H1 (cell line): ENCODE data around the gene ALPL. TPM values are rescaled to one million over a fixed set of nuclear protein-coding genes. Genes with fewer than 3 reads are reported as not detected.

Experiments used
- CHD2 ChIP-seq: IDR thresholded peaks from 2 replicates; pipeline ENCODE4 v1.6.1; 2012; ENCODE audit warnings: low read length, improper control_type of control experiment
- CHD7 ChIP-seq: fragments of 300-600 bp; sonication (generic); IDR thresholded peaks from 2 replicates; pipeline ENCODE4 v1.7.1; 2012; ENCODE audit warnings: low read length, moderate library complexity, mild to moderate bottlenecking, inconsistent platforms; ENCODE audit not compliant: insufficient replicate concordance
- E2F6 ChIP-seq: IDR thresholded peaks from 2 replicates; pipeline ENCODE4 v1.6.1; 2012; ENCODE audit warnings: inconsistent platforms
- EP300 ChIP-seq, 2 experiments: IDR thresholded peaks; 1 replicate in 1 of 2; 2 replicates in 1 of 2; pipeline ENCODE4 v1.6.1; 2011 to 2012; ENCODE audit warnings: low read depth in 2 of 2, low read length in 2 of 2, mild to moderate bottlenecking in 2 of 2, borderline replicate concordance in 1 of 2, inconsistent platforms in 1 of 2, moderate library complexity in 1 of 2
- KDM5A ChIP-seq: fragments of 200-600 bp; IDR thresholded peaks from 2 replicates; pipeline ENCODE4 v1.7.1; 2012; ENCODE audit warnings: mild to moderate bottlenecking, low read length, inconsistent platforms, mixed read lengths
- SP4 ChIP-seq: IDR thresholded peaks from 2 replicates; pipeline ENCODE4 v1.6.1; 2012; ENCODE audit warnings: low read length, inconsistent platforms
- ZNF274 ChIP-seq: IDR thresholded peaks from 2 replicates; pipeline ENCODE4 v1.7.0; 2012; ENCODE audit warnings: low read length, borderline replicate concordance; ENCODE audit errors: extremely low read depth
- polyA plus RNA-seq, 7 experiments: library from polyadenylated mRNA; depleted of rRNA in 3 of 7; stranded (reverse) in 5 of 7; unstranded in 2 of 7; fragments of >200 nt in 5 of 7; fragments of 200-250 nt in 2 of 7; gene quantifications; 1 replicate in 5 of 7; 2 replicates in 1 of 7; 4 replicates in 1 of 7; pipeline versions ENCODE4 v1.2.1 to v1.2.3, GENCODE V29; 2011 to 2013; ENCODE audit warnings: missing spikeins in 2 of 7, mixed read lengths in 2 of 7
- total RNA-seq: library from RNA; stranded (reverse); fragmentation: NEBNext Ultra II Directional; extraction: Animal tissue kit (Norgen Biotek cat#: 25700); gene quantifications from 2 replicates; pipeline ENCODE4 v1.2.1, GENCODE V29; 2021

ALPL gene
- total and polyA plus RNA-seq, 2 of the 8 experiments (the other 6 are each of a cell fraction or from before 2014, with no cell fraction given) = 175 to 362 TPM

- TF ChIP-seq SP4 (no peak), KDM5A (no peak), CHD7 (no peak), ZNF274 (no peak), CHD2 (no peak), EP300 (IDR thresholded peaks at IDR 0.05; ENCODE audit: borderline replicate concordance in 1 of 2, low read depth in 2 of 2, low read length in 2 of 2) (no peak), E2F6 (no peak)
Measured at GRCh38 chr1:21586222-21586621, 77.0 kb downstream of the ALPL start (continued).
